OCI-LY7 (cell line): Measurements from ENCODE around the gene C20orf96. TPM values are rescaled to one million over a fixed set of nuclear protein-coding genes. Genes with fewer than 3 reads are reported as not detected.

Experiments used
- BruUV-seq: library from RNA; stranded (reverse); fragments of 400-500 nt; replicated peaks from 2 replicates; lab custom pipeline; 2021; lab: Mats Ljungman, UMichigan
- CTCF ChIA-PET: fragments of 300-600 bp; sonication (Branson Sonifier 250); formaldehyde crosslinking; loops from one replicate; lab custom pipeline; 2022; ENCODE audit warnings: antibody characterized with exemption; ENCODE audit not compliant: unreplicated experiment; lab: Charles Lee
- POLR2A ChIA-PET: fragments of 300-600 bp; sonication (Branson Sonifier 250); formaldehyde crosslinking; loops from one replicate; lab custom pipeline; 2022; ENCODE audit warnings: antibody characterized with exemption; lab: Charles Lee
- DNase-seq: peaks from one replicate; pipeline ENCODE4 v3.0.0-alpha.2; 2015; ENCODE audit warnings: low spot score
- H2AFZ ChIP-seq: fragments of 200-600 bp; sonication (generic), shearing (Covaris generic); 2 replicates; pipeline ENCODE4 v1.6.1; 2014; ENCODE audit warnings: mild to moderate bottlenecking, antibody characterized with exemption, low read length, moderate library complexity
- H3K27ac ChIP-seq: fragments of 200-600 bp; sonication (generic); 2 replicates; pipeline ENCODE4 v1.5.1; 2014; ENCODE audit warnings: mixed run types, low read depth, mild to moderate bottlenecking, moderate library complexity, low read length, inconsistent platforms; ENCODE audit not compliant: poor library complexity, severe bottlenecking
- H3K36me3 ChIP-seq: fragments of 200-600 bp; sonication (generic); 2 replicates; pipeline ENCODE4 v1.6.1; 2014; ENCODE audit warnings: mild to moderate bottlenecking, antibody characterized with exemption, low read length, moderate library complexity, mixed read lengths; ENCODE audit not compliant: insufficient read depth
- H3K4me1 ChIP-seq: fragments of 200-600 bp; sonication (generic); 2 replicates; pipeline ENCODE4 v1.5.1; 2014; ENCODE audit warnings: mild to moderate bottlenecking, low read length; ENCODE audit not compliant: insufficient read depth, poor library complexity, severe bottlenecking
- H3K4me2 ChIP-seq: fragments of 200-600 bp; sonication (generic); 2 replicates; pipeline ENCODE4 v1.6.1; 2014; ENCODE audit warnings: mild to moderate bottlenecking, low read length
- H3K4me3 ChIP-seq: fragments of 200-600 bp; sonication (generic); 2 replicates; pipeline ENCODE4 v1.5.1; 2014; ENCODE audit warnings: mild to moderate bottlenecking, low read depth, low read length; ENCODE audit not compliant: poor library complexity, severe bottlenecking
- H3K79me2 ChIP-seq: fragments of 200-600 bp; sonication (generic); 2 replicates; pipeline ENCODE4 v1.6.1; 2016; ENCODE audit warnings: low read depth, mild to moderate bottlenecking, low read length, moderate library complexity, mixed read lengths; ENCODE audit not compliant: insufficient read depth
- H3K9me2 ChIP-seq: fragments of 200-600 bp; sonication (generic); 2 replicates; pipeline ENCODE4 v1.6.1; 2016; ENCODE audit warnings: mild to moderate bottlenecking, low read length, mixed read lengths; ENCODE audit not compliant: insufficient read depth
- H3K9me3 ChIP-seq: fragments of 200-600 bp; sonication (generic); 2 replicates; pipeline ENCODE4 v1.6.1; 2014; ENCODE audit warnings: mild to moderate bottlenecking, mixed run types, low read length, mixed read lengths
- H4K20me1 ChIP-seq: fragments of 200-600 bp; sonication (generic); 2 replicates; pipeline ENCODE4 v1.6.1; 2014; ENCODE audit warnings: mild to moderate bottlenecking, antibody characterized with exemption, low read length, moderate library complexity, mixed read lengths; ENCODE audit not compliant: insufficient read depth
- EZH2phosphoT487 ChIP-seq: fragments of 200-600 bp; sonication (generic); IDR thresholded peaks from 2 replicates; pipeline ENCODE4 v1.6.1; 2018; ENCODE audit warnings: low read depth, borderline replicate concordance, mild to moderate bottlenecking, mixed run types, antibody characterized with exemption, low read length, moderate library complexity, mixed read lengths
- intact Hi-C: fragments of 100-400 bp; cut with micrococcal nuclease; formaldehyde crosslinking; loops from one replicate; pipeline ENCODE4 v1.10.0; 2022; ENCODE audit not compliant: unreplicated experiment
- total RNA-seq, 2 experiments: library from RNA; depleted of rRNA in 1 of 2; stranded (reverse); fragments of >200 nt in 1 of 2; shearing (Covaris generic) in 1 of 2; gene quantifications; 2 replicates each; pipeline ENCODE4 v1.2.3, GENCODE V29; 2014 to 2022
- TF ChIP-seq, protein P1 (sequence below): fragments of 200-600 bp; sonication (generic); conservative IDR thresholded peaks from 2 replicates; pipeline ENCODE4 v1.5.1; 2014; ENCODE audit warnings: mild to moderate bottlenecking, antibody characterized with exemption, low read length, moderate library complexity, mixed read lengths

The C20orf96 gene
- total RNA-seq, 2 experiments from 2014 or later, result 2.6 to 13.1 TPM

- Histone ChIP-seq H3K4me2 (no peak overlapping the region), H3K9me3 (no peaks in the 10 kb centered on the region), H2AFZ (no peak overlapping the region), H3K27ac (no peak overlapping the region), H3K4me1 (peaks cover 5% of the 10 kb centered on the region), H3K79me2 (no peaks in the 10 kb centered on the region), H3K36me3 (0 out of 2 replicates have a peak, but pooled peaks cover 2% of the 10 kb centered on the region), H4K20me1 (no peaks in the 10 kb centered on the region), H3K9me2 (no peaks in the 10 kb centered on the region), H3K4me3 (no peak overlapping the region)
- POLR2A ChIA-PET, result interaction anchor here (0.5 kb wide), 1 partner anchor 31 kb away, joined by 3 read pairs; no protein-coding TSS in a partner anchor
- CTCF ChIA-PET, result no interaction called here
- BruUV-seq, result no TSS peak
- no peak for DNase-seq
- TF ChIP-seq, protein P1, sequence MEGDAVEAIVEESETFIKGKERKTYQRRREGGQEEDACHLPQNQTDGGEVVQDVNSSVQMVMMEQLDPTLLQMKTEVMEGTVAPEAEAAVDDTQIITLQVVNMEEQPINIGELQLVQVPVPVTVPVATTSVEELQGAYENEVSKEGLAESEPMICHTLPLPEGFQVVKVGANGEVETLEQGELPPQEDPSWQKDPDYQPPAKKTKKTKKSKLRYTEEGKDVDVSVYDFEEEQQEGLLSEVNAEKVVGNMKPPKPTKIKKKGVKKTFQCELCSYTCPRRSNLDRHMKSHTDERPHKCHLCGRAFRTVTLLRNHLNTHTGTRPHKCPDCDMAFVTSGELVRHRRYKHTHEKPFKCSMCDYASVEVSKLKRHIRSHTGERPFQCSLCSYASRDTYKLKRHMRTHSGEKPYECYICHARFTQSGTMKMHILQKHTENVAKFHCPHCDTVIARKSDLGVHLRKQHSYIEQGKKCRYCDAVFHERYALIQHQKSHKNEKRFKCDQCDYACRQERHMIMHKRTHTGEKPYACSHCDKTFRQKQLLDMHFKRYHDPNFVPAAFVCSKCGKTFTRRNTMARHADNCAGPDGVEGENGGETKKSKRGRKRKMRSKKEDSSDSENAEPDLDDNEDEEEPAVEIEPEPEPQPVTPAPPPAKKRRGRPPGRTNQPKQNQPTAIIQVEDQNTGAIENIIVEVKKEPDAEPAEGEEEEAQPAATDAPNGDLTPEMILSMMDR, result no peak
- no peak for TF ChIP-seq EZH2phosphoT487
- intact Hi-C loops, result no loop called here
Measured at GRCh38 chr20:271069-271468, 19.5 kb downstream of the C20orf96 start.

- Histone ChIP-seq H3K27ac (no peak overlapping the region), H2AFZ (no peak overlapping the region), H3K9me3 (no peaks in the 10 kb centered on the region), H3K4me3 (no peak overlapping the region), H3K4me2 (no peak overlapping the region), H4K20me1 (no peaks in the 10 kb centered on the region), H3K36me3 (no peaks in the 10 kb centered on the region), H3K9me2 (no peaks in the 10 kb centered on the region), H3K4me1 (peaks cover 5% of the 10 kb centered on the region), H3K79me2 (no peaks in the 10 kb centered on the region)
- ChIA-PET CTCF (no interaction called here), POLR2A (interaction anchor here (0.5 kb wide), 1 partner anchor 30 kb away, joined by 3 read pairs; no protein-coding TSS in a partner anchor)
- BruUV-seq, result no TSS peak
- intact Hi-C loops, result no loop called here
- DNase-seq, result no peak
- TF ChIP-seq, protein P1, result no peak
- no peak for TF ChIP-seq EZH2phosphoT487
Measured at GRCh38 chr20:270517-270916, 20.0 kb downstream of the C20orf96 start.
